Fibroblast of lung (primary cell): ENCODE data around the gene DAPK1. TPM values are rescaled to one million over a fixed set of nuclear protein-coding genes. Genes with fewer than 3 reads are reported as not detected.
A peak's percentile ranks its signal among the peaks of the same experiment; 100 is the strongest.
"Not testable (repeated sequence)": the region's sequence is repeated elsewhere in the genome, so short reads cannot be mapped to it uniquely, and the experiment has no call there.

Experiments used
- DNase-seq, 2 donors: peaks; one replicate each; pipeline versions ENCODE4 v3.0.0 to v3.0.0-alpha.2; 2010; ENCODE audit warnings: low read depth in 2 of 2
- H2AFZ ChIP-seq: 2 replicates; pipeline ENCODE4 v1.5.1; 2012; ENCODE audit warnings: low read length, control low read depth, inconsistent platforms
- H3K27ac ChIP-seq: 2 replicates; pipeline ENCODE4 v1.5.1; 2011; ENCODE audit warnings: low read length, control low read depth; ENCODE audit not compliant: insufficient read depth
- H3K27me3 ChIP-seq: 2 replicates; pipeline ENCODE4 v1.5.1; 2011; ENCODE audit warnings: mild to moderate bottlenecking, low read length; ENCODE audit not compliant: control insufficient read depth, insufficient read depth
- H3K36me3 ChIP-seq: 2 replicates; pipeline ENCODE4 v1.5.1; 2011; ENCODE audit warnings: low read length; ENCODE audit not compliant: control insufficient read depth, insufficient read depth
- H3K4me1 ChIP-seq: 2 replicates; pipeline ENCODE4 v1.5.1; 2011; ENCODE audit warnings: low read length; ENCODE audit not compliant: control insufficient read depth, insufficient read depth; ENCODE audit errors: extremely low read depth
- H3K4me2 ChIP-seq: 2 replicates; pipeline ENCODE4 v1.5.1; 2011; ENCODE audit warnings: low read length, control low read depth; ENCODE audit not compliant: insufficient read depth; ENCODE audit errors: extremely low read depth
- H3K4me3 ChIP-seq, 4 experiments: fragments of 200-600 bp in 1 of 4; sonication (generic) in 1 of 4; replicated peaks in 1 of 4; 2 replicates each; pipeline ENCODE4 v1.5.1; 2011 to 2016; ENCODE audit warnings: low read length in 4 of 4, low read depth in 3 of 4, mild to moderate bottlenecking in 3 of 4, control low read depth in 2 of 4, inconsistent platforms in 1 of 4, mixed read lengths in 1 of 4; ENCODE audit not compliant: insufficient read depth in 1 of 4; ENCODE audit errors: control extremely low read depth in 1 of 4
- H3K79me2 ChIP-seq: 2 replicates; pipeline ENCODE4 v1.5.1; 2012; ENCODE audit warnings: mild to moderate bottlenecking, low read length, inconsistent platforms; ENCODE audit not compliant: control insufficient read depth, insufficient read depth
- H3K9ac ChIP-seq: 2 replicates; pipeline ENCODE4 v1.5.1; 2011; ENCODE audit warnings: mild to moderate bottlenecking, low read length, control low read depth; ENCODE audit not compliant: insufficient read depth
- H3K9me3 ChIP-seq: 2 replicates; pipeline ENCODE4 v1.5.1; 2012; ENCODE audit warnings: low read depth, low read length; ENCODE audit not compliant: control insufficient read depth, insufficient read depth
- H4K20me1 ChIP-seq: 2 replicates; pipeline ENCODE4 v1.5.1; 2011; ENCODE audit warnings: low read length; ENCODE audit not compliant: control insufficient read depth, insufficient read depth; ENCODE audit errors: extremely low read depth
- EZH2 ChIP-seq: IDR thresholded peaks from 2 replicates; pipeline ENCODE4 v1.5.1; 2012; ENCODE audit warnings: low read length, control low read depth, mild to moderate bottlenecking; ENCODE audit errors: missing control alignments
- polyA plus RNA-seq, 2 donors: library from polyadenylated mRNA; depleted of rRNA in 1 of 2; stranded (reverse) in 1 of 2; unstranded in 1 of 2; fragments of >200 nt; gene quantifications; 2 replicates each; pipeline ENCODE4 v1.2.1, GENCODE V29; 2011 to 2012; ENCODE audit warnings: missing spikeins in 1 of 2
- total RNA-seq: library from RNA; depleted of rRNA; stranded (reverse); fragments of >200 nt; gene quantifications from 2 replicates; pipeline ENCODE4 v1.2.1, GENCODE V29; 2014
- TF ChIP-seq, protein P1 (sequence below), 2 donors: IDR thresholded peaks in 1 of 2; conservative IDR thresholded peaks in 1 of 2; 1 replicate in 1 of 2; 2 replicates in 1 of 2; pipeline ENCODE4 v1.5.1; 2011 to 2012; ENCODE audit warnings: low read length in 2 of 2, control low read depth in 1 of 2, inconsistent platforms in 1 of 2, low read depth in 1 of 2, mild to moderate bottlenecking in 1 of 2

DAPK1 gene
- total and polyA plus RNA-seq, 2 donors (not counting 1 experiment from before 2014, with no cell fraction given), result 1.1 to 15.5 TPM

DNA sequence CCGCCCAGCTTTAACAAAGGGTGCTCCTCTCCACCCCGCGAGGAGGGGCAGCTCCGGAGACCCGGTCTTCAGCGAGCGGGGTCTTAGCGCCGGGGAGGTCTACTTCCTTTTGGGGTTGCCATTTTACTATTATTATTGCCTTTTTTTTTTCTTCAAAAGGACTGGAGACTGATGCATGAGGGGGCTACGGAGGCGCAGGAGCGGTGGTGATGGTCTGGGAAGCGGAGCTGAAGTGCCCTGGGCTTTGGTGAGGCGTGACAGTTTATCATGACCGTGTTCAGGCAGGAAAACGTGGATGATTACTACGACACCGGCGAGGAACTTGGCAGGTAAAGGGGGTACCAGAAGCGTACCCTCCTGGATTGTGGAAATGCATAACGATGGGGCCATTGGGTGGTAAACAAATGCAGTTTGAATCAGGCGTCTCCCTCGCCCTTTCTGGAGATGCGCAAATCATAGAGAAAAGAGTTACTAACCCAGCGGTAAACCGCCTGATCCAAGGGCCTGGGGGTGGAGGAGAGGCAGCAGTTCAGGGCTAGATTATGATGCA, 1.2 kb downstream of the DAPK1 start:
- H4K20me1 ChIP-seq, result no peaks in the 10 kb centered on the region
- H3K4me3 ChIP-seq, result peak overlapping the region; percentile 32 to 61 (median 55)
- peak in 1 of 2 donors; percentile 23 for DNase-seq
- H3K9ac ChIP-seq, result no peak overlapping the region
- no peaks in the 10 kb centered on the region for H3K79me2 ChIP-seq
- no peaks in the 10 kb centered on the region for H3K9me3 ChIP-seq
- H3K4me1 ChIP-seq, result no peaks in the 10 kb centered on the region
- no peak overlapping the region for H2AFZ ChIP-seq
- peak overlapping the region; percentile 69 for H3K4me2 ChIP-seq
- H3K27ac ChIP-seq, result no peak overlapping the region
- no peaks in the 10 kb centered on the region for H3K36me3 ChIP-seq
- no peaks in the 10 kb centered on the region for H3K27me3 ChIP-seq
- TF ChIP-seq, protein P1, sequence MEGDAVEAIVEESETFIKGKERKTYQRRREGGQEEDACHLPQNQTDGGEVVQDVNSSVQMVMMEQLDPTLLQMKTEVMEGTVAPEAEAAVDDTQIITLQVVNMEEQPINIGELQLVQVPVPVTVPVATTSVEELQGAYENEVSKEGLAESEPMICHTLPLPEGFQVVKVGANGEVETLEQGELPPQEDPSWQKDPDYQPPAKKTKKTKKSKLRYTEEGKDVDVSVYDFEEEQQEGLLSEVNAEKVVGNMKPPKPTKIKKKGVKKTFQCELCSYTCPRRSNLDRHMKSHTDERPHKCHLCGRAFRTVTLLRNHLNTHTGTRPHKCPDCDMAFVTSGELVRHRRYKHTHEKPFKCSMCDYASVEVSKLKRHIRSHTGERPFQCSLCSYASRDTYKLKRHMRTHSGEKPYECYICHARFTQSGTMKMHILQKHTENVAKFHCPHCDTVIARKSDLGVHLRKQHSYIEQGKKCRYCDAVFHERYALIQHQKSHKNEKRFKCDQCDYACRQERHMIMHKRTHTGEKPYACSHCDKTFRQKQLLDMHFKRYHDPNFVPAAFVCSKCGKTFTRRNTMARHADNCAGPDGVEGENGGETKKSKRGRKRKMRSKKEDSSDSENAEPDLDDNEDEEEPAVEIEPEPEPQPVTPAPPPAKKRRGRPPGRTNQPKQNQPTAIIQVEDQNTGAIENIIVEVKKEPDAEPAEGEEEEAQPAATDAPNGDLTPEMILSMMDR (conservative IDR thresholded peaks at IDR 0.05 in 1 of 2, IDR thresholded peaks at IDR 0.05 in 1 of 2; ENCODE audit: low read depth in 1 of 2, low read length in 2 of 2), result no peak
- TF ChIP-seq EZH2, result no peak

DNA sequence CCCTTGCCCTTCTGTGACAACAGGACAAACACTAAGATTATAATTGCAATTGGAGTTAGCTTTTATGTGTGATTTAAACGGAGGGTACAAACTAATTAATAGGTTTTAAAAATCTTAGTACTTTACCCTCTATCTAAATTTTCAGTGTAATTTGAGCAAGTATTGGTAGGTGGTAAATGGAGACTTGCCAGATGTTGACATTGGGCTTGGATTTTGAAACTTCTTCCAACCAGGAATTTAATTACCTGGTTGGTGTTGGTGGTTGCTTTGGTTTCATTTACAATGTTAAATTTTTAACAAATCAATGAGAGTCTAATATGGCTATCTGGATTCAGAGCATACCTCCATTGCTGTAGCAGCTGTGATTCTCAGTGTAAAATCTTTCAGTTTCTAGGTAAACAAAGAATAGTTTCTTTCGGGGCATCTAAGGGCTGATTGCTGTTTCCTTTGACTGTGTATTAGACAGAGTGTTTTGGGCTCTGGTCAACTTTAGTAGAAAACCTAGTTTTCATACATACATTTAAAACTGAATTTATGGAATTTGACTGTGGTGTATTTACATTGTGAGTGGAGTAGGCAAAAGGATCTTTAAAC, 1.9 kb downstream of the DAPK1 start:
- Histone ChIP-seq H2AFZ (no peak overlapping the region), H3K9ac (no peak overlapping the region), H3K4me3 (peak overlapping the region in 2 of 4 experiments; percentile 55 to 61), H3K79me2 (no peaks in the 10 kb centered on the region), H3K36me3 (no peaks in the 10 kb centered on the region), H3K9me3 (no peaks in the 10 kb centered on the region), H3K27me3 (no peaks in the 10 kb centered on the region), H3K4me1 (no peaks in the 10 kb centered on the region), H3K4me2 (peak overlapping the region; percentile 68), H4K20me1 (no peaks in the 10 kb centered on the region), H3K27ac (no peak overlapping the region)
- no peak for DNase-seq
- no peak for TF ChIP-seq EZH2
- TF ChIP-seq, protein P1 (conservative IDR thresholded peaks at IDR 0.05 in 1 of 2, IDR thresholded peaks at IDR 0.05 in 1 of 2; ENCODE audit: low read depth in 1 of 2, low read length in 2 of 2), result no peak

DNA sequence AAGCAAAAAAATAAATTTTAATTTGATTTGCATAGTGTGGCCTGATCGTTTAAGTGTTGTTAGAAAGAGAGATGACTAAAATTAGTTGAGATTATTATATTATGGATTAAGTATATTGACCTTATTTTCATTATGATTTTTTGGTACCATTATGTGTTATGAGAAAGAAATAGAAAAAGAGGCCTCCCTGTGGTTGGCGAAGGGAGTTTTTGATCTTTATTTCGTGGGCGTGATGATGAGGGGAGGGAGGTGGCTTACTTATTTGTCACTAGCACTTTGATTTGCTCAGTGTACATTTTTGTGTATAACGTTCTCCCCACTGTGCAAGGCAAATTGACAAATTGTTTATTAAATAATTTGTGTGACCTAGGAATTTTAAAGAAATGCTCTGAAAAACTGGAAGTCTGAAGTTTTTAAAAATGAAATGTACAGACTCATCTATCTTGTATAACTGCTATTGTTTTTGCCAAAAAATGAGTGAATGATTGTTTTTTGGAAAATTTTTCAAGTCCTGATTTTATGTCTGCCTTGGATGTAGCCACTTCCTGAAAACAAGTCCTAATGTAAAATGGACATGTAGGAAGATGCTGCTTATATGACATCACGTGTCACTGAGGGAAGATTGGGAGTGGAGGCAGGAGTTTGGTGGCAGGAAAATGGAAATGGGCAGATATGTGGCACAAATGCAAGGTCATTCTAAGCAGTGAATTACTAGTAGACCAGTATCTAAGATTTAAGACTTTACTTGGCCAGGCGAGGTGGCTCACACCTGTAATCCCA, 3.0 kb downstream of the DAPK1 start:
- H3K4me3 ChIP-seq, result no peak overlapping the region

DNA sequence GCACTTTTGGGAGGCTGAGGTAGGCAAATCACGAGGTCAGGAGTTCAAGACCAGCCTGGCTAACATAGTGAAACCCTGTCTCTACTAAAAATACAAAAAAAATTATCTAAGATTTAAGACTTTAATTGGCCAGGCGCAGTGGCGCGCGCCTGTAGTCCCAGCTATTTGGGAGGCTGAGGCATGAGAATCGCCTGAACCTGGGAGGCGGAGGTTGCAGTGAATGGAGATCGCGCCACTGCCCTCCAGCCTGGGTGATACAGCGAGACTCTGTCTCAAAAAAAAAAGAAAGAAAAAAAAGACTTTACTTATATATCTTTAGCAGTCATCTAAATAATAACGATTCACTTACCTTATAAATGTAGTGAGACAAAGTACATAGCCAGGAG, 3.6 kb downstream of the DAPK1 start:
- not testable (repeated sequence) for DNase-seq, H3K9me3 ChIP-seq, H3K79me2 ChIP-seq, H3K4me2 ChIP-seq, H2AFZ ChIP-seq, H3K27ac ChIP-seq, H3K36me3 ChIP-seq, H3K4me3 ChIP-seq, H3K27me3 ChIP-seq, H3K9ac ChIP-seq, H4K20me1 ChIP-seq, H3K4me1 ChIP-seq

More for the DNA sequence above, 3.0 kb downstream of the DAPK1 start:
- no peaks in the 10 kb centered on the region for H4K20me1 ChIP-seq
- no peak for DNase-seq
- TF ChIP-seq, protein P1 (conservative IDR thresholded peaks at IDR 0.05 in 1 of 2, IDR thresholded peaks at IDR 0.05 in 1 of 2; ENCODE audit: low read depth in 1 of 2, low read length in 2 of 2), result no peak
- no peak for TF ChIP-seq EZH2
- no peak overlapping the region for H3K9ac ChIP-seq
- no peaks in the 10 kb centered on the region for H3K79me2 ChIP-seq
- no peaks in the 10 kb centered on the region for H3K4me1 ChIP-seq
- no peaks in the 10 kb centered on the region for H3K27me3 ChIP-seq
- H3K27ac ChIP-seq, result no peak overlapping the region
- H3K9me3 ChIP-seq, result no peaks in the 10 kb centered on the region
- no peaks in the 10 kb centered on the region for H3K36me3 ChIP-seq
- H3K4me2 ChIP-seq, result no peak overlapping the region
- H2AFZ ChIP-seq, result no peak overlapping the region
